ENCODE results near the gene DYNC1H1. TPM values are rescaled to one million over a fixed set of nuclear protein-coding genes. Genes with fewer than 3 reads are reported as not detected.
A peak's percentile ranks its signal among the peaks of the same experiment; 100 is the strongest.

The DYNC1H1 gene
- total RNA-seq, 1 donor from 2014 or later, result 662 TPM

DNA sequence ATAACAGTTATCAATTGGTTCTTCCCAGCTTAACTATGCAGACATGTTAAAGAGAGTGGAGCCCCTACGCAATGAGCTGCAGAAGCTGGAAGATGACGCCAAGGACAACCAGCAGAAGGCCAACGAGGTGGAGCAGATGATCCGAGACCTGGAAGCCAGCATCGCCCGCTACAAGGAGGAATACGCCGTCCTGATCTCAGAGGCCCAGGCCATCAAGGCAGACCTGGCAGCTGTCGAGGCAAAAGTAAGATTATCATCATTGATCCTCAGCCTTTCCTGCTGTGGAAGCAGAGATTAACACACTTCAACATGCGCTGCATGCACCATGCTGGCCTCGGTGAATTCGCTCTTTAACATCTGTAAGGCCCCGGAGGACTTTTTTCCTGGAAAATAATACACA lies 68.9 kb downstream of the DYNC1H1 start:
- Mint-ChIP-seq H3K4me3 (ENCODE audit: unreplicated experiment) (peak overlapping the region; percentile 25), H3K9me3 (ENCODE audit: unreplicated experiment) (no peaks in the 10 kb centered on the region), H3K36me3 (ENCODE audit: low read depth, unreplicated experiment) (peaks cover 58% of the 10 kb centered on the region), H3K4me1 (ENCODE audit: unreplicated experiment) (no peaks in the 10 kb centered on the region), H3K27ac (ENCODE audit: unreplicated experiment) (no peak overlapping the region), H3K27me3 (ENCODE audit: unreplicated experiment) (peaks cover 8% of the 10 kb centered on the region)
- DNase-seq (ENCODE audit: low spot score), result no peak
- TF ChIP-seq, protein P1, sequence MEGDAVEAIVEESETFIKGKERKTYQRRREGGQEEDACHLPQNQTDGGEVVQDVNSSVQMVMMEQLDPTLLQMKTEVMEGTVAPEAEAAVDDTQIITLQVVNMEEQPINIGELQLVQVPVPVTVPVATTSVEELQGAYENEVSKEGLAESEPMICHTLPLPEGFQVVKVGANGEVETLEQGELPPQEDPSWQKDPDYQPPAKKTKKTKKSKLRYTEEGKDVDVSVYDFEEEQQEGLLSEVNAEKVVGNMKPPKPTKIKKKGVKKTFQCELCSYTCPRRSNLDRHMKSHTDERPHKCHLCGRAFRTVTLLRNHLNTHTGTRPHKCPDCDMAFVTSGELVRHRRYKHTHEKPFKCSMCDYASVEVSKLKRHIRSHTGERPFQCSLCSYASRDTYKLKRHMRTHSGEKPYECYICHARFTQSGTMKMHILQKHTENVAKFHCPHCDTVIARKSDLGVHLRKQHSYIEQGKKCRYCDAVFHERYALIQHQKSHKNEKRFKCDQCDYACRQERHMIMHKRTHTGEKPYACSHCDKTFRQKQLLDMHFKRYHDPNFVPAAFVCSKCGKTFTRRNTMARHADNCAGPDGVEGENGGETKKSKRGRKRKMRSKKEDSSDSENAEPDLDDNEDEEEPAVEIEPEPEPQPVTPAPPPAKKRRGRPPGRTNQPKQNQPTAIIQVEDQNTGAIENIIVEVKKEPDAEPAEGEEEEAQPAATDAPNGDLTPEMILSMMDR (IDR thresholded peaks at IDR 0.05; ENCODE audit: unreplicated experiment), result no peak

GRCh38 chr14:102034301-102034700 lies 69.9 kb downstream of the DYNC1H1 start:
- no peak overlapping the region for H3K27ac Mint-ChIP-seq (ENCODE audit: unreplicated experiment)
- peaks cover 8% of the 10 kb centered on the region for H3K27me3 Mint-ChIP-seq (ENCODE audit: unreplicated experiment)
- TF ChIP-seq, protein P1 (IDR thresholded peaks at IDR 0.05; ENCODE audit: unreplicated experiment), result no peak
- H3K4me1 Mint-ChIP-seq (ENCODE audit: unreplicated experiment), result no peaks in the 10 kb centered on the region
- H3K36me3 Mint-ChIP-seq (ENCODE audit: low read depth, unreplicated experiment), result peaks cover 57% of the 10 kb centered on the region
- H3K4me3 Mint-ChIP-seq (ENCODE audit: unreplicated experiment), result peak overlapping the region; percentile 78
- H3K9me3 Mint-ChIP-seq (ENCODE audit: unreplicated experiment), result no peaks in the 10 kb centered on the region
- DNase-seq (ENCODE audit: low spot score), result no peak

DNA sequence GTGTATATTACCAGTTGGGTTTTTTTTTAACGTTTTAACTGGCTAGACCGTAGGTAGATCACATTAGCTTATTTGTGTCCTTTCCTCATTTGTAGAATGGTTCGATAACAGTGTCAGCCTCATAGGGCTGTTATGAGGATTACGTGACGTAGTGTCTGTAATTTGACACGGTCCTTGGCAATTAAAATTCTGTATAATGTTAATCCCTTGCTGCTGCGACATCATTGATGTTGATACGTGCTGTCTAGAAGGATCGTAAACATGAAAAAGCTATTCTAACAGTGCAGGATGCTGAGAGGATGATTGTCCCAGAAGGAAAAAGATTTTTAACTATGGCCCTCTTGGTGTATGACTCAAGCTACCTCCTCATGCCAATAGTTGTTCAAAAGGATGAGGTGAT lies 71.5 kb downstream of the DYNC1H1 start:
- Mint-ChIP-seq H3K27ac (ENCODE audit: unreplicated experiment) (no peak overlapping the region), H3K36me3 (ENCODE audit: low read depth, unreplicated experiment) (peaks cover 61% of the 10 kb centered on the region), H3K4me1 (ENCODE audit: unreplicated experiment) (no peaks in the 10 kb centered on the region), H3K9me3 (ENCODE audit: unreplicated experiment) (no peaks in the 10 kb centered on the region), H3K4me3 (ENCODE audit: unreplicated experiment) (no peak overlapping the region), H3K27me3 (ENCODE audit: unreplicated experiment) (peaks cover 4% of the 10 kb centered on the region)
- no peak for DNase-seq (ENCODE audit: low spot score)
- TF ChIP-seq, protein P1 (IDR thresholded peaks at IDR 0.05; ENCODE audit: unreplicated experiment), result no peak

DNA sequence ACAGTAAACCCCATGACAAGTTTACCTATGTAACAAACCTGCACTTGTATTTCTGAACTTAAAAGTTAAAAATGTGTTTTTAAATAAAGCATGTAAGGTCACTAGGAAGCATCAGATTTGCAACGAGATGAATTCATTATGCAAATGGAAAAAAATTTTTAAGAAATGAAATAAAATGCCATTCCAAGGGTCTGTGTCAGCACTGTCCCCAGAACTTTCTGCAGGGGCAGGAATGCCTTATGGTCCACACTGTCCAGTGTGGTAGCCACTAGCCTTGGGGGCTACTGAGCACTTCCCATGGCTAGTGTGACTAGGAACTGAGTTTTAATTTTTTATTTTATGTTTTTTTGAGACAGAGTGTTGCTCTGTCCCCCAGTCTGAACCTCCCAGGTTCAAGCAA lies 73.3 kb downstream of the DYNC1H1 start:
- H3K27me3 Mint-ChIP-seq (ENCODE audit: unreplicated experiment), result peaks cover 4% of the 10 kb centered on the region
- no peak for DNase-seq (ENCODE audit: low spot score)
- TF ChIP-seq, protein P1 (IDR thresholded peaks at IDR 0.05; ENCODE audit: unreplicated experiment), result no peak
- peaks cover 67% of the 10 kb centered on the region for H3K36me3 Mint-ChIP-seq (ENCODE audit: low read depth, unreplicated experiment)
- H3K4me1 Mint-ChIP-seq (ENCODE audit: unreplicated experiment), result no peaks in the 10 kb centered on the region
- no peaks in the 10 kb centered on the region for H3K9me3 Mint-ChIP-seq (ENCODE audit: unreplicated experiment)
- no peak overlapping the region for H3K27ac Mint-ChIP-seq (ENCODE audit: unreplicated experiment)
- peak overlapping the region; percentile 25 for H3K4me3 Mint-ChIP-seq (ENCODE audit: unreplicated experiment)

DNA sequence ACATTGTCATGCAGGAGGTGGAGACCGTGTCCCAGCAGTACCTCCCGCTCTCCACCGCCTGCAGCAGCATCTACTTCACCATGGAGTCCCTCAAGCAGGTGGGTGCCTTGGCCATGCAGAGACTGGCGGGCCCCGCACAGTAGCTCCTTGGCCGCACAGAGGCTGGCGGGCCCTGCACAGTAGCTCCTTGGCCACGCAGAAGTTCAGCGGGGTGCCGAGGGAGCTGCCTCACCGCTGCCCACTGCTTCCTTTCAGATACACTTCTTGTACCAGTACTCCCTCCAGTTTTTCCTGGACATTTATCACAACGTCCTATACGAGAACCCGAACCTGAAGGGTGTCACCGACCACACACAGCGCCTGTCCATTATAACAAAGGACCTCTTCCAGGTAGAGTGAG lies 74.8 kb downstream of the DYNC1H1 start:
- no peak for DNase-seq (ENCODE audit: low spot score)
- Mint-ChIP-seq H3K27me3 (ENCODE audit: unreplicated experiment) (peaks cover 4% of the 10 kb centered on the region), H3K4me3 (ENCODE audit: unreplicated experiment) (no peak overlapping the region), H3K9me3 (ENCODE audit: unreplicated experiment) (no peaks in the 10 kb centered on the region), H3K27ac (ENCODE audit: unreplicated experiment) (no peak overlapping the region), H3K36me3 (ENCODE audit: low read depth, unreplicated experiment) (peaks cover 63% of the 10 kb centered on the region), H3K4me1 (ENCODE audit: unreplicated experiment) (no peaks in the 10 kb centered on the region)
- TF ChIP-seq, protein P1 (IDR thresholded peaks at IDR 0.05; ENCODE audit: unreplicated experiment), result no peak

All from endothelial cell (in vitro differentiated cells).